SK-N-SH (cell line): ENCODE data around the gene CRYZL1.

Experiments
- CHD2 ChIP-seq: fragments of 150-350 bp; IDR thresholded peaks from 2 replicates; pipeline ENCODE4 v1.6.1; 2018; ENCODE audit warnings: low read length; ENCODE audit not compliant: partially characterized antibody
- GATA2 ChIP-seq: sonication (generic); formaldehyde crosslinking; IDR thresholded peaks from 2 replicates; pipeline ENCODE4 v1.5.0; 2020; ENCODE audit warnings: mild to moderate bottlenecking, missing genetic modification reagents
- NRF1 ChIP-seq: IDR thresholded peaks from 2 replicates; pipeline ENCODE4 v1.6.1; 2012; ENCODE audit warnings: low read depth, mild to moderate bottlenecking, low read length
- POLR2AphosphoS5 ChIP-seq: IDR thresholded peaks from 2 replicates; pipeline ENCODE4 v1.6.1; 2012; ENCODE audit warnings: low read depth, low read length
- RAD21 ChIP-seq: IDR thresholded peaks from 2 replicates; pipeline ENCODE4 v1.6.1; 2012; ENCODE audit warnings: mild to moderate bottlenecking, low read length
- SIN3A ChIP-seq: IDR thresholded peaks from 2 replicates; pipeline ENCODE4 v1.6.1; 2012; ENCODE audit warnings: low read depth, mild to moderate bottlenecking, low read length, moderate library complexity, borderline replicate concordance
- TCF12 ChIP-seq: IDR thresholded peaks from 2 replicates; pipeline ENCODE4 v1.4.0; 2012
- TF ChIP-seq, protein P1 (sequence below): fragments of 200-600 bp; sonication (generic); IDR thresholded peaks from 2 replicates; pipeline ENCODE4 v1.6.1; 2017; ENCODE audit warnings: antibody characterized with exemption, mild to moderate bottlenecking, moderate library complexity
- TF ChIP-seq, protein P2 (sequence below): IDR thresholded peaks from 2 replicates; pipeline ENCODE4 v1.4.0; 2012; ENCODE audit warnings: low read depth, borderline replicate concordance

DNA sequence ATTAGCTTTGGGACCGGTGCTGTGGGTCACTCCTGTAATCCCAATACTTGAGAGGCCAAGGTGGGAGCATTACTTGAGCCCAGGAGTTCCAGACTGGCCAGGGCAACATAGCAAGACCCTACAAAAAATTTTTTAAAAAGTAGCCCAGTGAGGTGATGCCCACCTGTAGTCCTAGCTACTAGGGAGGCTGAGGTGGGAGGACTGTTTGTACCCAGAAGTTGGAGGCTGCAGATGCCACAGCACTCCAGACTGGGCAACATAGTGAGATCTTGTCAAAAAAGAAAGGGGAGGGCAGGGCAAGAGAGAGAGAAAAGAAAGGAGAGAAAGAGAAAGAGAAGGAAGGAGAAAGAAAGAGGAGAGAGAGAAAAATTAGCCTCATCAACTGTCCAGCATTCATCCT lies 7.0 kb upstream of the CRYZL1 start:
- no peak for TF ChIP-seq GATA2
- TF ChIP-seq, protein P1, sequence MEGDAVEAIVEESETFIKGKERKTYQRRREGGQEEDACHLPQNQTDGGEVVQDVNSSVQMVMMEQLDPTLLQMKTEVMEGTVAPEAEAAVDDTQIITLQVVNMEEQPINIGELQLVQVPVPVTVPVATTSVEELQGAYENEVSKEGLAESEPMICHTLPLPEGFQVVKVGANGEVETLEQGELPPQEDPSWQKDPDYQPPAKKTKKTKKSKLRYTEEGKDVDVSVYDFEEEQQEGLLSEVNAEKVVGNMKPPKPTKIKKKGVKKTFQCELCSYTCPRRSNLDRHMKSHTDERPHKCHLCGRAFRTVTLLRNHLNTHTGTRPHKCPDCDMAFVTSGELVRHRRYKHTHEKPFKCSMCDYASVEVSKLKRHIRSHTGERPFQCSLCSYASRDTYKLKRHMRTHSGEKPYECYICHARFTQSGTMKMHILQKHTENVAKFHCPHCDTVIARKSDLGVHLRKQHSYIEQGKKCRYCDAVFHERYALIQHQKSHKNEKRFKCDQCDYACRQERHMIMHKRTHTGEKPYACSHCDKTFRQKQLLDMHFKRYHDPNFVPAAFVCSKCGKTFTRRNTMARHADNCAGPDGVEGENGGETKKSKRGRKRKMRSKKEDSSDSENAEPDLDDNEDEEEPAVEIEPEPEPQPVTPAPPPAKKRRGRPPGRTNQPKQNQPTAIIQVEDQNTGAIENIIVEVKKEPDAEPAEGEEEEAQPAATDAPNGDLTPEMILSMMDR = no peak
- TF ChIP-seq CHD2 = no peak
- TF ChIP-seq SIN3A = no peak
- no peak for TF ChIP-seq NRF1
- TF ChIP-seq RAD21 = no peak
- TF ChIP-seq POLR2AphosphoS5 = no peak
- TF ChIP-seq, protein P2, sequence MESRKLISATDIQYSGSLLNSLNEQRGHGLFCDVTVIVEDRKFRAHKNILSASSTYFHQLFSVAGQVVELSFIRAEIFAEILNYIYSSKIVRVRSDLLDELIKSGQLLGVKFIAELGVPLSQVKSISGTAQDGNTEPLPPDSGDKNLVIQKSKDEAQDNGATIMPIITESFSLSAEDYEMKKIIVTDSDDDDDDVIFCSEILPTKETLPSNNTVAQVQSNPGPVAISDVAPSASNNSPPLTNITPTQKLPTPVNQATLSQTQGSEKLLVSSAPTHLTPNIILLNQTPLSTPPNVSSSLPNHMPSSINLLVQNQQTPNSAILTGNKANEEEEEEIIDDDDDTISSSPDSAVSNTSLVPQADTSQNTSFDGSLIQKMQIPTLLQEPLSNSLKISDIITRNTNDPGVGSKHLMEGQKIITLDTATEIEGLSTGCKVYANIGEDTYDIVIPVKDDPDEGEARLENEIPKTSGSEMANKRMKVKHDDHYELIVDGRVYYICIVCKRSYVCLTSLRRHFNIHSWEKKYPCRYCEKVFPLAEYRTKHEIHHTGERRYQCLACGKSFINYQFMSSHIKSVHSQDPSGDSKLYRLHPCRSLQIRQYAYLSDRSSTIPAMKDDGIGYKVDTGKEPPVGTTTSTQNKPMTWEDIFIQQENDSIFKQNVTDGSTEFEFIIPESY = no peak
- no peak for TF ChIP-seq TCF12
